Smooth muscle cell (in vitro differentiated cells): ENCODE data around the gene DTD1. TPM values are rescaled to one million over a fixed set of nuclear protein-coding genes. Genes with fewer than 3 reads are reported as not detected.

Experiments
- DNase-seq: peaks from one replicate; lab custom pipeline; 2025; ENCODE audit not compliant: unreplicated experiment; lab: John Stamatoyannopoulos, UW
- H2AFZ ChIP-seq: fragments of 200-600 bp; sonication (generic); 2 replicates; pipeline ENCODE4 v1.6.0; 2016; ENCODE audit warnings: antibody characterized with exemption, low read depth, mild to moderate bottlenecking
- H3F3A ChIP-seq: fragments of 200-600 bp; sonication (generic); 2 replicates; pipeline ENCODE4 v1.6.0; 2017; ENCODE audit warnings: antibody characterized with exemption, low read depth
- H3K27ac ChIP-seq: fragments of 200-600 bp; sonication (generic); 2 replicates; pipeline ENCODE4 v1.5.1; 2016; ENCODE audit warnings: low read depth, mild to moderate bottlenecking
- H3K27me3 ChIP-seq: fragments of 200-600 bp; sonication (generic); 2 replicates; pipeline ENCODE4 v1.6.1; 2016; ENCODE audit warnings: low read depth, mild to moderate bottlenecking
- H3K36me3 ChIP-seq: fragments of 200-600 bp; sonication (generic); 2 replicates; pipeline ENCODE4 v1.5.1; 2016; ENCODE audit warnings: low read depth
- H3K4me1 ChIP-seq: fragments of 200-600 bp; sonication (generic); 2 replicates; pipeline ENCODE4 v1.5.1; 2016; ENCODE audit warnings: low read depth
- H3K4me2 ChIP-seq: fragments of 200-600 bp; sonication (generic); 2 replicates; pipeline ENCODE4 v1.6.0; 2016; ENCODE audit warnings: mild to moderate bottlenecking
- H3K4me3 ChIP-seq: fragments of 200-600 bp; sonication (generic); 2 replicates; pipeline ENCODE4 v1.5.1; 2016; ENCODE audit warnings: mild to moderate bottlenecking
- H3K79me2 ChIP-seq: fragments of 200-600 bp; sonication (generic); 2 replicates; pipeline ENCODE4 v1.6.0; 2016; ENCODE audit warnings: low read depth, mild to moderate bottlenecking
- H3K9ac ChIP-seq: fragments of 200-600 bp; sonication (generic); 2 replicates; pipeline ENCODE4 v1.6.0; 2016; ENCODE audit warnings: low read depth
- H3K9me3 ChIP-seq: fragments of 200-600 bp; sonication (generic); replicated peaks from 2 replicates; pipeline ENCODE4 v1.5.1; 2016; ENCODE audit warnings: low read depth
- H4K20me1 ChIP-seq: fragments of 200-600 bp; sonication (generic); 2 replicates; pipeline ENCODE4 v1.6.0; 2016; ENCODE audit warnings: low read depth
- WGBS: methylation state at CpG from one replicate; pipeline ENCODE4 v1.1.7; 2016; ENCODE audit warnings: low lambda C conversion rate; 5-methylcytosine and 5-hydroxymethylcytosine counted together
- polyA plus RNA-seq: library from polyadenylated mRNA; unstranded; fragments of >200 nt; fragmentation: Nextera tagmentation; extraction: Ambion mirVana; gene quantifications from 2 replicates; pipeline ENCODE4 v1.2.1, GENCODE V29; 2016
- total RNA-seq: library from RNA; depleted of rRNA; stranded (reverse); fragments of >200 nt; gene quantifications from 2 replicates; pipeline ENCODE4 v1.2.3, GENCODE V29; 2014
- TF ChIP-seq, protein P1 (sequence below): fragments of 200-600 bp; sonication (generic); IDR thresholded peaks from 2 replicates; pipeline ENCODE4 v1.5.1; 2017; ENCODE audit warnings: borderline replicate concordance, mild to moderate bottlenecking, antibody characterized with exemption; ENCODE audit not compliant: insufficient read depth, poor library complexity, severe bottlenecking

The DTD1 gene
- total and polyA plus RNA-seq, 2 experiments from 2014 or later, result 23.9 to 26.9 TPM

DNA sequence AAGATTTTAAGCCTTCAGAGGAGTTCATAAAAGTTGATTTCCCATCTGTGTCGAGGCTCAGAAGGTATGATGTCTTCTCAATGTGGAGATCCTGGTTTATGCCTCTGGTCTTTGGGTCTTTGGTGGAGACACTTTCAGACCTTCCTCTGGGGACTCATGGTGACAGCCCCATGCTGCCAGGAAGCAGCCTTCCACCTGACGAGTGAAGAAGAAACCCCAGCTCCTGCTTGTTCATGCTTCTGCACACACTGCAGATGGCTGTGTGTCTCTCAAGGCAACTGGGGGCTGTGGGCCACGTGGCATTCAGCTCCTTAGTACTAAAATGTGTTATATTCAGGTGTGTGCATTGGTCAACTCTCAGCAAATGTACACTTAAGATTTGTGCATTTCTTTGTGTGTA, 220.9 kb downstream of the DTD1 start:
- H3K36me3 ChIP-seq, result no peaks in the 10 kb centered on the region

DNA sequence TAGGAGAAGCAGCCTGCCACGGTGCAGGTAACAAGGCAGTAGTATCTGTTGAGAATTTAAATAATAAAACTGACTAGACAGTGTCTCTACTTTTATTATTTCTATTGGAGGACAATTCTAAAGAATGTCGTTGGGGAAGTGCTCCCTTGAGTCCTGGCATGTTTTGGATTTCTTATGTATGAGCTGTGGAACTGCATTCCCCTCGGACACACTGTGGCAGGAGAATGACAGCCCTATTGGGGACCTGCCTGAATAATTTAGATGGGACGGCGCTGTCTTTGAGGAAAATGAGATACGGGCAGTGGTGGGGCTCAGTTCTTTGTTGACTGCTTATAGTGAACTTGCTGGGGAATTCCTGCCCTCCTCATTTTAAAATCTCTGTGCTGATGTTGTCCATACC, 223.3 kb downstream of the DTD1 start:
- 86% methylated on average over 6 of the region's 6 CpGs for WGBS

More for the DNA sequence above, 220.9 kb downstream of the DTD1 start:
- no peak for DNase-seq
- H3K4me1 ChIP-seq, result no peaks in the 10 kb centered on the region
- WGBS, result 58% methylated on average over 3 of the region's 3 CpGs
- H2AFZ ChIP-seq, result no peak overlapping the region
- H3K4me2 ChIP-seq, result no peak overlapping the region
- no peaks in the 10 kb centered on the region for H4K20me1 ChIP-seq
- no peaks in the 10 kb centered on the region for H3K27me3 ChIP-seq
- H3K27ac ChIP-seq, result no peak overlapping the region
- H3K79me2 ChIP-seq, result no peaks in the 10 kb centered on the region
- H3K9ac ChIP-seq, result no peak overlapping the region
- H3F3A ChIP-seq, result no peaks in the 10 kb centered on the region
- TF ChIP-seq, protein P1, sequence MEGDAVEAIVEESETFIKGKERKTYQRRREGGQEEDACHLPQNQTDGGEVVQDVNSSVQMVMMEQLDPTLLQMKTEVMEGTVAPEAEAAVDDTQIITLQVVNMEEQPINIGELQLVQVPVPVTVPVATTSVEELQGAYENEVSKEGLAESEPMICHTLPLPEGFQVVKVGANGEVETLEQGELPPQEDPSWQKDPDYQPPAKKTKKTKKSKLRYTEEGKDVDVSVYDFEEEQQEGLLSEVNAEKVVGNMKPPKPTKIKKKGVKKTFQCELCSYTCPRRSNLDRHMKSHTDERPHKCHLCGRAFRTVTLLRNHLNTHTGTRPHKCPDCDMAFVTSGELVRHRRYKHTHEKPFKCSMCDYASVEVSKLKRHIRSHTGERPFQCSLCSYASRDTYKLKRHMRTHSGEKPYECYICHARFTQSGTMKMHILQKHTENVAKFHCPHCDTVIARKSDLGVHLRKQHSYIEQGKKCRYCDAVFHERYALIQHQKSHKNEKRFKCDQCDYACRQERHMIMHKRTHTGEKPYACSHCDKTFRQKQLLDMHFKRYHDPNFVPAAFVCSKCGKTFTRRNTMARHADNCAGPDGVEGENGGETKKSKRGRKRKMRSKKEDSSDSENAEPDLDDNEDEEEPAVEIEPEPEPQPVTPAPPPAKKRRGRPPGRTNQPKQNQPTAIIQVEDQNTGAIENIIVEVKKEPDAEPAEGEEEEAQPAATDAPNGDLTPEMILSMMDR, result no peak
- no peaks in the 10 kb centered on the region for H3K9me3 ChIP-seq
- H3K4me3 ChIP-seq, result no peak overlapping the region

GRCh38 chr20:18811904-18812303, 224.1 kb downstream of the DTD1 start:
- TF ChIP-seq, protein P1, result no peak
- DNase-seq, result no peak
- H3K36me3 ChIP-seq, result no peaks in the 10 kb centered on the region
- H3K79me2 ChIP-seq, result no peaks in the 10 kb centered on the region
- no peak overlapping the region for H3K9ac ChIP-seq
- H3K9me3 ChIP-seq, result no peaks in the 10 kb centered on the region
- H3K4me1 ChIP-seq, result no peaks in the 10 kb centered on the region
- WGBS, result 95% methylated on average over 3 of the region's 3 CpGs
- no peak overlapping the region for H2AFZ ChIP-seq
- no peaks in the 10 kb centered on the region for H3F3A ChIP-seq
- H3K27me3 ChIP-seq, result no peaks in the 10 kb centered on the region
- H3K4me2 ChIP-seq, result no peak overlapping the region
- H3K4me3 ChIP-seq, result no peak overlapping the region
- no peaks in the 10 kb centered on the region for H4K20me1 ChIP-seq
- no peak overlapping the region for H3K27ac ChIP-seq

More for the DNA sequence above, 223.3 kb downstream of the DTD1 start:
- H3K4me1 ChIP-seq, result no peaks in the 10 kb centered on the region
- no peaks in the 10 kb centered on the region for H3K79me2 ChIP-seq
- no peak overlapping the region for H3K4me2 ChIP-seq
- no peak overlapping the region for H2AFZ ChIP-seq
- H3K27ac ChIP-seq, result no peak overlapping the region
- TF ChIP-seq, protein P1, result no peak
- H3K9ac ChIP-seq, result no peak overlapping the region
- H3K9me3 ChIP-seq, result no peaks in the 10 kb centered on the region
- no peak for DNase-seq
- H3K36me3 ChIP-seq, result no peaks in the 10 kb centered on the region
- H3K4me3 ChIP-seq, result no peak overlapping the region
- H4K20me1 ChIP-seq, result no peaks in the 10 kb centered on the region
- no peaks in the 10 kb centered on the region for H3K27me3 ChIP-seq
- H3F3A ChIP-seq, result no peaks in the 10 kb centered on the region

- 62% methylated on average over 3 of the region's 3 CpGs for WGBS
- Histone ChIP-seq H3K27ac (no peak within 1 kb of the TSS), H2AFZ (no peak within 1 kb of the TSS), H3K36me3 (no peaks in the 10 kb centered on the region), H3F3A (no peaks in the 10 kb centered on the region), H3K9ac (no peak within 1 kb of the TSS), H3K27me3 (no peaks in the 10 kb centered on the region), H3K9me3 (no peaks in the 10 kb centered on the region), H3K4me3 (no peak within 1 kb of the TSS), H4K20me1 (no peaks in the 10 kb centered on the region), H3K4me1 (no peaks in the 10 kb centered on the region), H3K79me2 (no peaks in the 10 kb centered on the region), H3K4me2 (no peak within 1 kb of the TSS)
- TF ChIP-seq, protein P1, result no peak
- no peak for DNase-seq
Observed at GRCh38 chr20:18813483-18813882, 225.6 kb downstream of the DTD1 start, which contains the start of gene SCP2D1. Gene SCP2D1 (plus strand): TSS chr20:18813783. CDS start chr20:18813816, 33 bp downstream.
